SK-MEL-5 (cell line): Measurements from ENCODE around the gene AK6. TPM values are rescaled to one million over a fixed set of nuclear protein-coding genes. Genes with fewer than 3 reads are reported as not detected.
"Not testable (repeated sequence)": the region's sequence is repeated elsewhere in the genome, so short reads cannot be mapped to it uniquely, and the experiment has no call there.

Experiments used
- DNase-seq: peaks from one replicate; pipeline ENCODE4 v3.0.0-alpha.2; 2016; ENCODE audit warnings: low read depth, low spot score
- in situ Hi-C: cut with HindIII; loops from 2 replicates; pipeline ENCODE4 v1.10.0; 2016; ENCODE audit warnings: low sequenced_read_pairs, high pct_unique_total_duplicates, low pct_unique_long_range_greater_than_20kb
- total RNA-seq: library from RNA; depleted of rRNA; stranded (reverse); fragments of >200 nt; shearing (Covaris generic); gene quantifications from 2 replicates; pipeline ENCODE4 v1.2.3, GENCODE V29; 2014

Gene AK6
- total RNA-seq, 1 experiment from 2014 or later, result 33.4 TPM

DNA sequence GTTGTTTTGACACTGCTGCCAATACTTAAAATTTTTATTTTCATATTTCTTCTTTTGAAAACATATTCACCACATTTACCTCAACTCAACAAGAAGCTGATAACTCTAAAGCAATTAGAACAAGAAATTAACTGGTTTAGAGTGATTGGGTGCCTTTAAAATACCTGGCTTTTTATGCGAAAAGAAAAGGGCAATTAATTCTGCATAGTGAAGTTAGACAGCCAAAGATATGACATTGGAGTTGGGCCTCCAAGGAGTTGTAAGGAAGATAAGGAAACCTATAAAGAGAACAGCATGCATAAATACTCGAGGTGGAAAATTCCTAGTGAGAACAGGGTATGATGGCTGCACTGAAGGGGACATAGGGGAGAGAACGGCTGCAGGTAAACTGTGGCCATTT is 9.6 kb downstream of the AK6 start:
- in situ Hi-C loops, result no loop called here
- DNase-seq, result no peak

DNA sequence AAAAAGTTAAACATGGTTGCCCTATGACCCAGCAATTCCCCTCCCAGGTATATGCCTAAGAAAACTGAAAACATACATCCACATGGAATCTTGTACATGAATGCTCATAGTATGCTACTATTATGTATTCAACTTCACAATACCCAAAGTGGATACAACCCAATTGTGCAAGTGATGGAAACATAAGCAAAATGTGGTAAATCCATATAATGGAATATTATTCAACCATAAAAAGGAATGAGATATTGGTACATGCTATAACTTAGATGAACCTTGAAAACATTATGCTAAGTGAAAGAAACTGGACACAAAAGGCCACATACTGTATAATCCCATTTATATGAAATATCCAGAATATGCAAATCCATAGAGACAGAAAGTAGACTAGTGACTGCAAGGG is 18.7 kb downstream of the AK6 start:
- DNase-seq, result no peak
- in situ Hi-C loops, result no loop called here

DNA sequence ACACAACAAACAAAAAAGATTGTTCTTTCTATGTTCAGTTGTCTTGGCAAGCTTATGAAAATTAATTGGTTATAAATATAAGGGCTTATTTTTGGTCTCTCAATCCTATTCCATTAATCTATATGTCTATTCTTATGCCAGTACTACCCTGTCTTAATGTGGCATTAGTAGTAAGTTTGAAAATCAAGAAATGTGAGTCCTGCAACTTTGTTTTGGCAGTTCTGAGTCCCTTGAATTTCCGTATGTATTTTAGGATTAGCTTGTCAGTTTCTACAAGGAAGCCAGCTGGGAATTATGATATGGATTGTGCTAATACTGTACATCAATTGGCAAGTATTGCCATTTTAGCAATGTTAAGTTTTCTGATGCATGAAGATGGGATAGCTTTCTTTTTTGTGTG is 26.2 kb downstream of the AK6 start:
- DNase-seq, result no peak
- in situ Hi-C loops, result no loop called here

DNA sequence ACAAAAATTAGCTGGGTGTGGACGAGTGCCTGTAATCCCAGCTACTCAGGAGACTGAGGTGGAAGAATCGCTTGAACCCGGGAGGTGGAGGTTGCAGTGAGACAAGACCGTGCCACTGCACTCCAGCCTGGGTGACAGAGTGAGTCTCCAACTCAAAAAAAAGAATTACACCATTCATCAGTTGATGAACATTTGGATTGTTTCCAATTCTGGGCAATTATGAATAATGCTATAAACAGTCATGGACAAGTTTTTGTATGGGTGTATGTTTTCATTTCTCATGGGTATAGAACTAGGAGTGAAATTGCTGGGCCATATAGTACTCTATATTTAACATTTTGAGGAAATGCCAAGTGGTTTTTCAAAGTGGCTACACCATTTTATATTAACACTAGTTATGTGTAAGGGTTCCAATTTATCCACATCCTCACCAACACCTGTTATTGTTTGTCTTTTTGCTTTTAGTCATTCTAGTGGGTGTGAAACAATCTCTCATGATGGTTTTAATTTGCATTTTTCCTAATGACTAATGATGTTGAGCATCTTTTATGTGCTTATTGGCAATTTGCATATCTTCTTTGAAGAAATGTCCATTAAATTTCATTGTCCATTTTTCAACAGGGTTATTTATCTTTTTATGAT is 27.7 kb downstream of the AK6 start:
- DNase-seq, result no peak
- in situ Hi-C loops, result no loop called here

DNA sequence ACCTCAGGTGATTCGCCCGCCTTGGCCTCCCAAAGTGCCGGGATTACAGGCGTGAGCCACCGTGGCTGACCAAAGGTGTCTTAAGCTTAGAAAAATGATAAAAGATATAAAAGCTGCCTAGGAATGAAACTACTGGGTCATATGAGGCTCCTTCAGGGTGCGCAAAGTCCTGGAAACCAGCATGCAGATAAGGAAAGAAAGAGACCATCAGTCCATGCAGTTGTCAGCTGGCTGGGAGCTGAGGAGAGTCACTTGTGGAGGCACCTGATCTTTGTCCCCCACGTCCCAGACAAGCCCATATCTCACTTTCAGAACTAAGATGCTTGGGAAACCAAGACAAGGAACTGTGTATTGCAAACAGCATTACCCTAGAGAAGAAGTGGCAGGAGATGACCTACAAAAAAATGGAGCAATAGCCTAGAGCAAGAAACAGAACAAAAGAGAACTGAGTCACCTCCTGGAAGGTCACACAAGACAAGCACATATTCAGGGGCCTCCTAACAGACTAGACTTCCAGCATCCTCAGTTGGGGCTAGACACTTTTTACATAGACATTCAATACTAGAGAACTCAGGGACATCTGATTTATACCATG is 33.9 kb downstream of the AK6 start:
- DNase-seq, result peak; percentile 19
- in situ Hi-C loops, result no loop called here

DNA sequence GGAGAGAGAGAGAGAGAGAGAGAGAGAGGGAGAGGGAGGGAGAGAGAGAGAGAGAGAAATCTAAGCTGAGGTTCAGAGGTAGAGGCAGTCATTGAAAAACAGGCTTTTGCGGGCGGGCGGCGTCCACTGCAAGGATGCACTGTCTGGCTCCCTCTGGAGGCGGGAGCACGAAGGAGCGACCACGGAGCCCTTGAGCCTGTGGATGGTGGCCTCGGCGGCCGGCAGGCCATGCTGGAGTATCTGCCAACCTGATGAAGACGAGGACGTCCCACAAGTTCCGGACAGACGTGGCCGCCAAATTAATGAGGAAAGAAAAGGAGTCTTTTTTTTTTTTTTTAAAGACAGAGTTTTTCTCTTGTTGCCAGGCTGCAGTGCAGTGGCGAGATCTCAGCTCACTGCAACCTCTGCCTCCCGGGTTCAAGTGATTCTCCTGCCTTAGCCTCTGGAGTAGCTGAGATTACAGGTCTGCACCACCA is 34.5 kb downstream of the AK6 start:
- in situ Hi-C loops, result no loop called here
- DNase-seq, result peak; percentile 79

DNA sequence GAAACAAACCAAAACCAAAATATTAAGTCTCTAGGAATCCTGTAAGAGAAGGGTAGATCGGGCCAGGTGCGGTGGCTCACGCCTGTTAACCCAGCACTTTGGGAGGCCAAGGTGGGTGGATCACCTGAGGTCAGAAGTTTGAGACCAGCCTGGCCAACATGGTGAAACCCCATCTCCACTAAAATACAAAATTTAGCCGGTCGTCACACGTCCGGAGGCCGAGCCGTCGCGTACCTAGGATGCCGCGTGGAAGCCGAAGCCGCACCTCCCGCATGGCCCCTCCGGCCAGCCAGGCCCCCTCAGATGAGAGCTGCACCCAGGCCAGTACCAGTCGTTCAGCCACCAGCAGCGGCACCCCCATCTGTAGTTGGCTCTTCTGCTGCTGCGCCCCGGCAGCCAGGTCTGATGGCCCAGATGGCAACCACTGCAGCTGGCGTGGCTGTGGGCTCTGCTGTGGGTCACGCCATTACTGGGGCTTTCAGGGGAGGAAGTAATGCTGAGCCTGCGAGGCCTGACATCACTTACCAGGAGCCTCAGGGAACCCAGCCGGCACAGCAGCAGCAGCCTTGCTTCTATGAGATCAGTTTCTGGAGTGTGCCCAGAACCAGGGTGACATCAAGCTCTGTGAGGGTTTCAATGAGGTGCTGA is 35.5 kb downstream of the AK6 start:
- in situ Hi-C loops, DNase-seq: not testable (repeated sequence)

DNA sequence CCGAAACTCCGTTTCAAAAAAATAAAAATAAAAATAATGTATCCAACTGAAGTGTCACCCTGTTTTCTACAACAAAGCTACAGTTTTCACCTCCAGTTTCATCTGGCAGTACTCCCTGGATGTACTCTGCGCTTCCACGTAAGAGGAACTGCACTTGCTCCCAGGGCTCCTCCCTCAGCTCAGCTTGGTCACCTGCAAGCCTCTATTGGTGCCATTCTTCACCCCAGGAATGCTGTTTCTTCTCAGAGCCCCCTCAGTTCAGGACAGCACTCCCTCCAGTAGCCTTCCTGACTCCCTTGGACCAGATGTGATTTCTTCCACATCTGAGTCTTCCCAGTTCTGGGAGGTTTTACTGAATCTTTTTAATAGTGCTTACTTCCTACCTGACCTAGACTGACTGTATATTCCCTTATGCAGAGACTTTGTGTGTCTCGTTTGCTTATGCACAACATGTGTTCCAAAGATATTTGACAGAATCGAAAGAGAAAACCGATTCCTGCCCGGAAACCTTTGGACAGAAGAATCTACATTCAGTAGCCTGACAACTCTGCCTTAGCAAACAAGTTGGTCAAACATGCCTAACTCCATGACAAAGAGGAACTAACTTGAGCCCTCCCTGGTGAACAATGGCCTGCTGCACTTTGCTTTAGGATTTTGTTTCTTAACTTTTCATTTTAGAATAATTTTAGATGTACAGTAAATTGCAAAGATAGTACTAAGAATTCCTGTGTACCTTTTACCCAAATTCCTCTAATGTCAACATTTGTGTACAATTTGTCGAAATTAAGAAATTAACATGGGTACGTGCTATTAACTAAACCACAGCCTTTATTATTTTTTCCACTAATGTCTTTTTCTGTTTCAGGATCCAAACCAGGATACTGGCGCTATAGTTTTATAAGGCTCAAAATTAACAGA is 37.5 kb downstream of the AK6 start:
- in situ Hi-C loops, result no loop called here
- DNase-seq, result no peak

DNA sequence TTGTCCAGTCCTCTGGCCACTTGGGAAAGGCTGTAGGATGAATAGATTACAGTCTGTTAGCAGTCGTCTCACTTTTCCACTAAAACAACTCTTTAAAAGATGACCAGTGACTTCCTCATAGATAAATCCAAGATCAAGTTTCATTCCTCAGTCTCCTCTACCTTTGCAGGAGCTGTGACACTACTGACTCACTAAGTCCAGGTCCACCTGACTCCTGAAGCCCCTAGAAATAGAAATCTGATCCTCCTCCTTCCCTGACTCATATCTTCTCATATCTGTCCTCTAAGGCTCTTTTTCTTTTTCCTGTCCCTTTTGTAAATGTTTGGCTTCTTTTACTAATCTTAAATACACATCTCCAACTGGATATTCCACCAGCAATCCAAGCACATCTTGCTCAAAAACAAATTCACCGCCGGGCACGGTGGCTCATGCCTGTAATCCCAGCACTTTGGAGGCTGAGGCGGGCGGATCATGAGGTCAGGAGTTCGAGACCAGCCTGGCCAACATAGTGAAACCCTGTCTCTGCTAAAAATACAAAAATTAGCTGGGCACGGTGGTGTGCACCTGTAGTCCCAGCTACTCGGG is 39.3 kb downstream of the AK6 start:
- DNase-seq, result no peak
- in situ Hi-C loops, result no loop called here

DNA sequence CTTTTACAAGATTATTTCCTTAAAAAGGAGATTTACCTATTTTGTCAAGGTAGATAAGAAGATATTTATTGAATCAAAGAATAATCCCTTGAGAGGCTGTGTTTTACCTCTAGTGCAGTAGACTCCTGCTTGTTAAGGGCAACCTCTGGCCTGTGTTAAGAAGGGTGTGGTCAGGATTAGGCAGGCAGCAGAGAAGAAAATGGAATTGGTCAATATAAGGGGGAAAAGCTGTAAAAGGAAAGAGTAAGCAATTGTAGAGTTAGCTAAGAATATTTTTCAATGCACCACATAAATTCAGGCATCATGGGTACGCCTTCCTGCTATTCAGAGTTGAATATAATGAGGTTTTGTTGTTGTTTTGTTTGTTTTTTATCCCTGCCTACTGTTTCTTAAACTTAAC is 43.0 kb downstream of the AK6 start:
- in situ Hi-C loops, result no loop called here
- no peak for DNase-seq

DNA sequence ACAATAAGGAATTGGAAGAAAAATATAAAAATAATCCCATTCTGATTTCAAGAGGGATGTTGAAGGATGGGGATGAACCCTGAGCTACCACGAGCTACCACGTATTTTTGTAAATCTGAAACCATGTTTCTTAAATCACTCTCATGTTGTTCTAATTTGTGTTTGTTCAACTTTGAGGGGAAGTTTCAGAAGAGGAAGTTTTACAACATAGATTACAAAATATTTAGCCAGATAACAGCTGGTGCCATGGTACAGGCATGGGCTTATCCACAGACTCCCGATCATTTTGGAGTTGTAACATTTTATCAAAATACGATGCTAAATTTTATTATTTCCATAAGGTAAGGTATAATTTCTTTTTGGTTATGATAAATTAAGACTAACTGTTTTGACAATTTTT is 51.9 kb downstream of the AK6 start:
- DNase-seq, result no peak
- in situ Hi-C loops, result no loop called here

DNA sequence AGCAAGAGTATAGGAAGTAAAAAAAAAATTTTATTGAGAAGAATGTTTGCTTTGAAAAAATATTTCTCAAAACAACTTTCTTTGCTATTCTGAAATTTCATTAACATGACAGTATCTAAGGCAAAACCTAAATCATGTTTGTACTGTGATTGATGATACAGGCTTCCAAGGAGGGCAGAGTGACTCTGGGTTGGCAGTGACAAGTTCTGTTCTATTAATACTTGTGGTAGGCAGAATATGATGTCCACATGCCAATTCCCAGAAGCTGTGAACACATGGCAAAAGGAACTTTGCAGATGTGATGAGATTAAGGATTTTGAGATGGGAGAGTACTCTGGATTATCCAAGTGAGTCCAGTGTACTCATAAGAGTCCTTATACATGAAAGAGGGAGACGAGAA is 53.3 kb downstream of the AK6 start:
- no peak for DNase-seq
- in situ Hi-C loops, result no loop called here

DNA sequence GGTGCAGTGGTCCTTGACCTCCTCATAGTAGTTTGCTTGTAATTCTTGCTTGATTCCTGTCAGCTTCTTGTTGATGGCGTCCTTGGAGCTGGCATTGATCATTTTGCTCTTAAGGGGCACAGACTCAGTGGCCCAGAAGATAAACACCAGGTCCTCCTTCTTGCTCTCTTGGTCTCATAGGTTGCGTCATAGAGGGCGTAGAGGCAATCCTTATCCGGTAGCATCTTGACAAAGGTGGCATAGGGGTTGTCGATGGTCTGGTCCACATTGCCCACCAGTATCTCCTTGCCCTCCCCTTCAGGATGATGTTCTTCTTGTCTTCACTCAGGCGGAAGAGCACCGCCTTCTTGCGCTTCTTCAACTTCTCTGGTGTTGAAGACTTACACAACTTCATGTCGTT is 55.9 kb downstream of the AK6 start:
- DNase-seq, result no peak
- in situ Hi-C loops, result no loop called here

DNA sequence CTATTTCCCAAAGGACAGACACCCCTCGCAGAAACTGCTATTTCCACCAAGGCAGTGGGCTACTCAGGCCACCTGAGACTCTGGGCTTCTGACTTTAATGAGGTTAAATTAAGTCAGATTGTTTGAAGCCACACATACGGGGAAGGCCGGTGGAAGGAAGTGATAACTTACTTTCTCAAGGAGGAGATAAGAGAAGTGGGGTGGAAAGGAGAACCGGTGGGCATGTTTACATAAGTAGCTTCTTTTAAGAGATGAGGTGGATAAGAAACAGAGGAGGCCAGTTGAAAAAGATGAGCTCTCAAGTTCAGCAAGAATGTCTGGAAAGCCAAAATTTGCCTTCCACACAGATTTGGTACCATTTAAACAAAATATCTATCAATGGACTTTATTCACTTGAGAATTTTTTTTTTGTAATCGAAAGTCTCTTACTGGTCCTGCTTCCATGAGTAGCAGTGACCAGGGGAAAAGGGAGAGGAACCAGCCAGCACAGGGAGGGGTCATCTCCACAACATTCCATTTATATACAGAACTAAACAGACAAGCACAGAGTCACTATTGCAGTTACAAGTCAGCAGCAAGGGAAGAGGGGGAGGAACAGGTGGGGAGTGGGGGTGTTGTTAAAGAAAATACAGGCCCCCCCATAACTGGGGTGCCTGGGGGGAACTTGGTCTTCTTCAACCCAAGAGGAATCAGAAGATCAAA is 56.7 kb downstream of the AK6 start:
- in situ Hi-C loops, result no loop called here

DNA sequence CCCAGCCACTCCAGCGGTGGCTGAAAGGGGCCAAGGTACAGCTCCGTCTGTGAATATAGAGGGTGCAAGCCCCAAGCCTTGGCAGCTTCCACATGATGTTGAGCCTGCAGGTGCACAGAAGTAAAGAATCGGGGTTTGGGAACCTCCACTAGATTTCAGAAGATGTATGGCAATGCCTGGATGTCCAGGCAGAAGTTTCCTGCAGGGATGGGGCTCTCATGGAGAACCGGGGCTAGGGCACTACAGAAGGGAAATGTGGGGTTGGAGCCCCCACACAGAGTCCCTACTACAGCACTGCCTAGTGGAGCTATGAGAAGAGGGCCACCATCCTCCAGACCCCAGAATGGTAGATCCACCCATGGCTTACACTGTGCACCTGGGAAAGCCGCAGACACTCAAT is 59.9 kb downstream of the AK6 start:
- in situ Hi-C loops, result no loop called here
- DNase-seq, result no peak

More for the DNA sequence above, 56.7 kb downstream of the AK6 start:
- DNase-seq, result no peak

DNA sequence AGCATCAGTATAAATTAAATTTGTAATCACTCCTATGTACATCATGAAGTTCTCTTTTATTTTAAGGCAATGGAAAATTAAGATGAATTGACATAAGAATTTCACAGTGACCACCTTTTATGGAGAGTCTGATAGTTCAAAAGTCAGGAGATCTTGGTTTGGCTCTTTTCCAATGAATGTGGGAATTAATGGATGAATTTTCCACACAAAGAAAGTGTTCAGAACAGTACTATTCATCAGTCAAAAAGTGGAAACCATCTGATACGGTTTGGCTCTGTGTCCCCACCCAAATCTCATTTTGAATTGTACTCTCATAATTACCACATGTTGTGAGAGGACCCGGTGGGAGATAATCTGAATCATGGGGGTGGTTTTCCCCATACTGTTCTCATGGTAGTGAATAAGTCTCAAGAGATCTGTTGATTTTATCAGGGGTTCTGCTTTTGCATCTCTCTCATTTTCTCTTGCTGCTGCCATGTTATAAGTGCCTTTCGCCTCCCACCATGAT is 61.2 kb downstream of the AK6 start:
- DNase-seq, result peak; percentile 63
- in situ Hi-C loops, result no loop called here

DNA sequence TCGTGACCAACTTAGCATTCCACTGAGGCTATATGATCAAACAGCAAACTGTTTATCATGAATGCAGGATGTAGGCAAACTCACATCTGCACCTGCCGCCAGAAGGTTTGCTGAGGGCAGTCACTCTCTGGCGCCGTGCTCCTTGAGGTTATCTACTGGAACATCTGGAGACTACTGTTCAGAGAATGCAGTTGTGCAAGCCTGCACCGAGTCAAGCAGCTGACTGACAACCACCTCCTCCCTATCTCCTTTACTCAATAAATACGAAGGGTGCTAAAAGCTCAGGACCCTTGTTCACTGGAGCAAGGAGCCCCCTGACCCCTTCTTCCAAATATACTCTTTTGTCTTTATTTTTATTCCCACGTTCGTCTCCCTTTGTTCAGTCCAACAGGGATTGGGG is 63.8 kb downstream of the AK6 start:
- in situ Hi-C loops, result no loop called here
- DNase-seq, result no peak
